Spleen (tissue), 7 donors: ENCODE results near the gene DTWD2.

ENCODE experiments used
- CTCF ChIP-seq, 11 experiments: fragments of 200-600 bp in 7 of 11; fragments of 450-650 bp in 4 of 11; sonication (generic) in 4 of 11; IDR thresholded peaks in 8 of 11; conservative IDR thresholded peaks in 3 of 11; 1 replicate in 7 of 11; 2 replicates in 4 of 11; pipeline versions ENCODE4 v1.4.0 to v1.8.0; 2016 to 2021; ENCODE audit warnings: antibody characterized with exemption in 11 of 11, inconsistent platforms in 4 of 11, mild to moderate bottlenecking in 1 of 11
- POLR2A ChIP-seq, 3 donors: fragments of 450-650 bp; IDR thresholded peaks; one replicate each; pipeline ENCODE4 v1.5.1; 2017; ENCODE audit warnings: antibody characterized with exemption in 3 of 3, mild to moderate bottlenecking in 1 of 3
- POLR2AphosphoS5 ChIP-seq, 3 donors: sonication (generic); formaldehyde crosslinking; IDR thresholded peaks; one replicate each; pipeline ENCODE4 v1.5.1; 2017; ENCODE audit warnings: antibody characterized with exemption in 3 of 3
- donor health status: DM: no; HTN: no; CAD: no; lungs with moderate emphysema.
- donor health status: DM: no; HTN: no; CAD: no.
- donor health status: DM: no; HTN: no; CAD: no.

GRCh38 chr5:118862596-118862995 lies 125.8 kb downstream of the DTWD2 start:
- TF ChIP-seq CTCF (IDR thresholded peaks at IDR 0.05 in 8 of 11, conservative IDR thresholded peaks at IDR 0.05 in 3 of 11) (no peak), POLR2AphosphoS5 (IDR thresholded peaks at IDR 0.05) (no peak), POLR2A (IDR thresholded peaks at IDR 0.05) (no peak)
